OCI-LY7 (cell line): Measurements from ENCODE around the gene RGR.

ENCODE experiments used
- CTCF ChIP-seq: fragments of 200-600 bp; sonication (generic); conservative IDR thresholded peaks from 2 replicates; pipeline ENCODE4 v1.5.1; 2014; ENCODE audit warnings: mild to moderate bottlenecking, antibody characterized with exemption, low read length, moderate library complexity, mixed read lengths
- EZH2phosphoT487 ChIP-seq: fragments of 200-600 bp; sonication (generic); IDR thresholded peaks from 2 replicates; pipeline ENCODE4 v1.6.1; 2018; ENCODE audit warnings: low read depth, borderline replicate concordance, mild to moderate bottlenecking, mixed run types, antibody characterized with exemption, low read length, moderate library complexity, mixed read lengths

DNA sequence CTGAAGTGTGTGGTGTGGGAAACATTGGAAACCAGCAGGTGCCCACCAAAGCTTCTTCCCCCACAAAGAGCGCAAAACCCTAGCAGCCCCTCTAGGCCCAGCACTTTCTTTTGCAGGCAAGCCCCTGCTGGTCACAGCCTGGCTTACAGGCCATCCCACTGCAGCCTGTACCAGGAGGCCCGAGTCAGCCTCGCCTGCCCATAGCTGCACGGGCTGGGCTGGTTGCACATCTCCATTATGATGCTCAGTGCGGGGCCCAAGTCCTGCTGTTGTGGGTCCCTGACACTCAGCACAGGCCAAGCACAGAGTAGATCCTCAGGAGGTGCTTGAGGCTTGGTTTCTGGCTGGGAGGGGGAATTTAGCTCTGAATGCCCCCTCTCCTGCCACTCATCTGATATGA lies 42.5 kb upstream of the RGR start:
- no peak for TF ChIP-seq CTCF
- no peak for TF ChIP-seq EZH2phosphoT487
